ENCODE results near the gene CLINT1. TPM values are rescaled to one million over a fixed set of nuclear protein-coding genes. Genes with fewer than 3 reads are reported as not detected.
"Not testable (repeated sequence)": the region's sequence is repeated elsewhere in the genome, so short reads cannot be mapped to it uniquely, and the experiment has no call there.

Gene CLINT1
- total and polyA plus RNA-seq, 9 donors: 27.4 to 67.8 (median 50.3) TPM

DNA sequence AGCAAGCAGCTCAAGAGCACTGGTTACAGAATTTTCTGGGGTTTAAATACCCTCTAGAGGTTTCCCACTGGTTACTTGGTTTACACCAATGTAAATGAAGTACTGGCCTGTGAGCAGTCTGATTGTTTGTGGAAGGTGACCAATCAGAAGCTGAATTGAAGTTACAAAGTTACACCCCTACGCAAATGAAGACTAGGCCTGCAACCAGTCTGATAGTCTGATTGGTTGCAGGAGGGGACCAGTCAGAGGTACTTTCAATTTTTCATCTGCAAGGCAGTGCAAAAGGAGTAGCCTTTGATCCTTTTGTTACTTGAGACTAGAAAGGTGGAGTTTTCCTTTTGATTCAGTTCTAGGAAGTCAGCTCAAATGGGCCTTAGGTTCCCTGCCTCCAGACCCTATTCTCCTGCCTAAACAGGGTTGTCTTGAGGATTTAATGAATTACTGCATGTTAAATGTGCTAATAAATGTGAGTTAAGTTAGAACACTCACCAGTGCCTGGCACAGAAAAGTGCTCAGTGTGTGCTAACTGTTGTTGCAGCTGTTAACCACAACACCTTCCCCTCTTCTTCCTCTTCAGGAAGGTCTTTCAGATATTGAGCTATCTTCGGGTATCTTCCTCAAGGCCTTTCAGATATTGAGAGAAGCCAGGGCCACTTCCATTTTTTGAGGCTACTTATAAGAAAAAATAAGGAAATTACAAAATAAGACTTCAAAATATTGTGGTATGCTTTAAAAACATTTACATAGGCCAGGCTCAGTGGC is 32.1 kb upstream of the CLINT1 start:
- no peaks in the 10 kb centered on the region for H3K9me3 ChIP-seq
- TF ChIP-seq POLR2A (IDR thresholded peaks at IDR 0.05) (no peak), EP300 (IDR thresholded peaks at IDR 0.05) (no peak)
- TF ChIP-seq, protein P1, sequence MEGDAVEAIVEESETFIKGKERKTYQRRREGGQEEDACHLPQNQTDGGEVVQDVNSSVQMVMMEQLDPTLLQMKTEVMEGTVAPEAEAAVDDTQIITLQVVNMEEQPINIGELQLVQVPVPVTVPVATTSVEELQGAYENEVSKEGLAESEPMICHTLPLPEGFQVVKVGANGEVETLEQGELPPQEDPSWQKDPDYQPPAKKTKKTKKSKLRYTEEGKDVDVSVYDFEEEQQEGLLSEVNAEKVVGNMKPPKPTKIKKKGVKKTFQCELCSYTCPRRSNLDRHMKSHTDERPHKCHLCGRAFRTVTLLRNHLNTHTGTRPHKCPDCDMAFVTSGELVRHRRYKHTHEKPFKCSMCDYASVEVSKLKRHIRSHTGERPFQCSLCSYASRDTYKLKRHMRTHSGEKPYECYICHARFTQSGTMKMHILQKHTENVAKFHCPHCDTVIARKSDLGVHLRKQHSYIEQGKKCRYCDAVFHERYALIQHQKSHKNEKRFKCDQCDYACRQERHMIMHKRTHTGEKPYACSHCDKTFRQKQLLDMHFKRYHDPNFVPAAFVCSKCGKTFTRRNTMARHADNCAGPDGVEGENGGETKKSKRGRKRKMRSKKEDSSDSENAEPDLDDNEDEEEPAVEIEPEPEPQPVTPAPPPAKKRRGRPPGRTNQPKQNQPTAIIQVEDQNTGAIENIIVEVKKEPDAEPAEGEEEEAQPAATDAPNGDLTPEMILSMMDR (IDR thresholded peaks at IDR 0.05): no peak

DNA sequence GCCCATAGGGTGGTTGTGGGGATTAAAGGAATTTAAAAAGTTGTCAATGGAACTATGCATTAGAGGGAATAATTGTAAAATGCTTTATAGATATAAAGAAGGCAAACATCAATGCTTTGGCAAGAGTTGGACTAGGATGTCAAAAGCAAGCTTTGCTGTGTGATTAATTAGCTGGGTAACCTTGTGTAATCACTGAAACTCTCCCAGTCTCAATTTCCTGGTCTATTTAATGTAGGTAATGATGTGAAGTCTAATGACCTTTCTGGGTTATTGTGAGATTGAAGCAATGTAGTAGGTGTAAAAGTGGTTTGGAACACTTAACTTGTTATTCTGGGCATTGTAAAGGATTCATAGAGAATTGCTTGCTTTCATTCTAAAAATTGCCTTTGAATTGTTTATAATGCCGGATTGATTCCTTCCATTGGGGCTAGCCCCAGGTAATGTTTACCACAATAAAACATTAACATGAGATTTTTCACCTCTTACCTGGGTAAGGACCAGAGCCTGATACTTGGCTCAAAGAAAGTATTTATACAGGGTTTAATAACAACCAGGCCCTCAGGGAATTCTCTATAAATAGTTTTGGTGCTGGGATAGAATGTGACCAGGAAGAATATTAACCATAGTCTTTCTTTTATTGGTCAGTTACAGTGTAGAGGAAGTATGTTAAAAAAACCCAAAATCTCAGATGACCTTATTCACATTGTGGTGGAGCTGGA is 30.0 kb upstream of the CLINT1 start:
- WGBS, 3 donors: 79 to 96% (median 86%) methylated on average over 1 of the region's 1 CpG
- Histone ChIP-seq H3K27me3 (no peaks in the 10 kb centered on the region), H3K36me3 (no peaks in the 10 kb centered on the region), H3K27ac (no peak overlapping the region), H3K9me3 (no peaks in the 10 kb centered on the region), H3K4me3 (no peak overlapping the region), H3K4me1 (ENCODE audit: insufficient read depth) (no peaks in the 10 kb centered on the region)
- TF ChIP-seq, protein P1 (IDR thresholded peaks at IDR 0.05): no peak
- TF ChIP-seq EP300 (IDR thresholded peaks at IDR 0.05) (no peak), POLR2A (IDR thresholded peaks at IDR 0.05) (no peak)
- intact Hi-C loops (cut with DNase I): no loop called here
- DNase-seq: no peak

More for the DNA sequence above, 32.1 kb upstream of the CLINT1 start:
- WGBS, 3 donors: 81 to 88% (median 88%) methylated on average over 2 of the region's 2 CpGs
- no peak overlapping the region for H3K4me3 ChIP-seq
- no peaks in the 10 kb centered on the region for H3K4me1 ChIP-seq (ENCODE audit: insufficient read depth)
- H3K27ac ChIP-seq: no peak overlapping the region
- DNase-seq: no peak
- H3K36me3 ChIP-seq: no peaks in the 10 kb centered on the region
- intact Hi-C loops (cut with DNase I): no loop called here
- H3K27me3 ChIP-seq: no peaks in the 10 kb centered on the region

DNA sequence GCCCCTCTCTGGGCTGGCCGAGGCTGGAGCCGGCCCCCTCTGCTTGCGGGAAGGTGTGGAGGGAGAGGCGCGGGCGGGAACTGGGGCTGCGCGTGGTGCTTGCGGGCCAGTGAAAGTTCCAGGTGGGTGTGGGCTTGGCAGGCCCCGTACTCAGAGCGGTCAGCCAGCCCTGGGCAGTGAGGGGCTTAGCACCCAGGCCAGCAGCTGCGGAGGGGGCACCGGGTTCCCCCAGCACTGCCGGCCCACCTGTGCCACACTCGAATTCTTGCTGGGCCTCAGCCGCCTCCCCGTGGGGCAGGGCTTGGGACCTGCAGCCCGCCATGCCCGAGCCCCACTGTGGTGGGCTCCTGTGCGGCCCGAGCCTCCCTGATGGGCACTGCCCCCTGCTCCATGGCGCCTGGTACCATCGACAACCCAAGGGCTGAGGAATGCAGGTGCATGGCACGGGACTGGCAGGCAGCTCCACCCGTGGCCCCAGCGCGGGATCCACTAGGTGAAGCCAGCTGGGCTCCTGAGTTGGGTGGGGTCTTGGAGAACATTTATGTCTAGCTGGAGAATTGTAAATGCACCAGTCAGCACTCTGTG is 27.9 kb upstream of the CLINT1 start:
- no peak for DNase-seq
- WGBS, 3 donors: 88 to 93% (median 91%) methylated on average over 27 of the region's 27 CpGs
- H3K27me3 ChIP-seq: no peaks in the 10 kb centered on the region
- H3K27ac ChIP-seq: no peak overlapping the region
- intact Hi-C loops (cut with DNase I): loop anchor here in 1 of 4 donors (1.0 kb wide), 1 partner anchor 16 kb away; no protein-coding TSS in a partner anchor
- no peaks in the 10 kb centered on the region for H3K36me3 ChIP-seq
- no peaks in the 10 kb centered on the region for H3K4me1 ChIP-seq (ENCODE audit: insufficient read depth)
- no peak for TF ChIP-seq EP300 (IDR thresholded peaks at IDR 0.05)
- TF ChIP-seq, protein P1 (IDR thresholded peaks at IDR 0.05): no peak
- no peak for TF ChIP-seq POLR2A (IDR thresholded peaks at IDR 0.05)
- no peaks in the 10 kb centered on the region for H3K9me3 ChIP-seq
- H3K4me3 ChIP-seq: no peak overlapping the region

DNA sequence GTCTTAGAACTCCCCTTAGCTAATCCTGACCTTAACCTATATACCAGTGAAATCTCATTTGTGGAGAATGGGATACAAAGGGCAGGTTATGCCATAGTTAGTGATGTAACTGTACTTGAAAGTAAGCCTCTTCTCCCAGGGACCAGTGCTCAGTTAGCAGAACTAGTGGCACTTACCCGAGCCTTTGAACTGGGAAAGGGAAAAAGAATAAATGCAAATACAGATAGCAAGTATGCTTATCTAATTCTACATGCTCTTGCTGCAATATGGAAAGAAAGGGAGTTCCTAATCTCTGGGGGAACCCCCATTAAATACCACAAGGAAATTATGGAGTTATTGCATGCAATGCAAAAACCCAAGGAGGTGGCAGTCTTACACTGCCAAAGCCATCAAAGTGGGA is 26.1 kb upstream of the CLINT1 start:
- DNase-seq; H3K4me1 ChIP-seq (ENCODE audit: insufficient read depth); H3K9me3 ChIP-seq; H3K36me3 ChIP-seq; H3K4me3 ChIP-seq; intact Hi-C loops (cut with DNase I); H3K27me3 ChIP-seq; H3K27ac ChIP-seq: not testable (repeated sequence)
- 68 to 77% (median 76%) methylated on average over 1 of the region's 1 CpG for WGBS, 3 donors

DNA sequence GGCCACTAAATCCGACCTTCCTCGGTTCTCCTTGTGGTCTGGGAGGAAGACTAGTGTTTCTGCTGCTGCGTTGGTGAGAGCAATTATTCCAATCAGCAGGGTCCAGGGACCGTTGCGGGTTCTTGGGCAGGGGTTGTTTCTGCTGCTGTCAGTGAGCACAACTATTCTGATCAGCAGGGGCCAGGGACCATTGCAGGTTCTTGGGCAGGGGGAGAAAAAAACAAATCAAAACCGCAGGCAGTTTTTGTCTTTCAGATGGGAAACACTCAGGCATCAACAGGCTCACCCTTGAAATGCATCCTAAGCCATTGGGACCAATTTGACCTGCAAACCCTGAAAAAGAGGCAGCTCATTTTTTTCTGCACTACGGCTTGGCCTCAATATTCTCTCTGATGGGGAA is 22.6 kb upstream of the CLINT1 start:
- H3K27me3 ChIP-seq; intact Hi-C loops (cut with DNase I); H3K27ac ChIP-seq; DNase-seq; H3K4me1 ChIP-seq (ENCODE audit: insufficient read depth); H3K36me3 ChIP-seq; H3K4me3 ChIP-seq; H3K9me3 ChIP-seq: not testable (repeated sequence)
- 69 to 82% (median 73%) methylated on average over 7 of the region's 7 CpGs for WGBS, 3 donors
